Hematopoietic multipotent progenitor cell treated with erythropoietin and hydrocortisone succinate and interleukin-3 and kit ligand, for 4 days (in vitro differentiated cells): ENCODE results near the gene GGN.
"Not testable (repeated sequence)": the region's sequence is repeated elsewhere in the genome, so short reads cannot be mapped to it uniquely, and the experiment has no call there.

Experiments
- DNase-seq: peaks from one replicate; pipeline ENCODE4 v3.0.0-alpha.2; 2015

GGN gene

GRCh38 chr19:38360839-38361631 is 26.8 kb downstream of the GGN start:
- DNase-seq: no peak

DNA sequence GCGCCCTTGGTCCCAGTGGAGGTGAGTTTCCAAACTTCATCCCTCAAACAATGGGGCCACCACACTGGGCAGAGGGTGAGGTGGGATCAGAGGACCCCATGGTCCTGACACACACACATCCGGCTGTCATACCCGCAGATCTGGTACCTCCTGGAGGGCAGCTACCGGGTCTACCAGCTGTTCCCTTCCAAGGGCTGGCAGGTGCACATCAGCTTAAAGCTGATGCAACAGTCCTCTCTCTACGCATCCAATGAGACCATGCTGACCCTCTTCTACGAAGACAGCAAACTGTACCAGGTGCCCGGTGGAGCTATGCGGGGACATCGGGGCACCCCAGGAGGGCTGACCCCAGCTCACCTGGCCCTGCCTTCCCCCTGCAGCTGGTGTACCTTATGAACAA is 27.5 kb downstream of the GGN start:
- no peak for DNase-seq

- DNase-seq: no peak
These were observed 28.4 kb downstream of the GGN start for GRCh38 chr19:38359242-38360021.

DNA sequence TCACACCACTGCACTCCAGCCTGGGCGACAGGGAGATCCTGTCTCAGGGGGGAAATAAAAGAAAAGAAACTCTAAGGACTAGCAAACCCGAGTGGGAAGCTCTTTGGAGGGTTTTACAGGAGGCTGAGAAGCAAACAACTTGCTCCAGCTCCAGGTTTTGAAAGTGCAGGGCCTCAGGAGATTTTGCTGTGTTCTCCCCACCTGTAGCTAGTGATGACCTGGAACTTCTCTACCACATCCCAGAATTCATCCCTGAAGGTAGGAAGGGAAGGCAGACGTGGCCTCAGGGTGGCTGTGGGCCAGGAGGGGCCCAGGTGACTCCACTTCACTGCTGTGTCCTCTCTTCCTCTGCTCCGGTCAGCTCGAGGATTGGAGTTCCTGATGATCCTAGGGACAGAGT is 29.8 kb downstream of the GGN start:
- DNase-seq: no peak

- DNase-seq: no peak
These were observed 31.8 kb downstream of the GGN start for GRCh38 chr19:38355728-38356725.

GRCh38 chr19:38352611-38353010 is 35.2 kb downstream of the GGN start:
- DNase-seq: no peak

DNA sequence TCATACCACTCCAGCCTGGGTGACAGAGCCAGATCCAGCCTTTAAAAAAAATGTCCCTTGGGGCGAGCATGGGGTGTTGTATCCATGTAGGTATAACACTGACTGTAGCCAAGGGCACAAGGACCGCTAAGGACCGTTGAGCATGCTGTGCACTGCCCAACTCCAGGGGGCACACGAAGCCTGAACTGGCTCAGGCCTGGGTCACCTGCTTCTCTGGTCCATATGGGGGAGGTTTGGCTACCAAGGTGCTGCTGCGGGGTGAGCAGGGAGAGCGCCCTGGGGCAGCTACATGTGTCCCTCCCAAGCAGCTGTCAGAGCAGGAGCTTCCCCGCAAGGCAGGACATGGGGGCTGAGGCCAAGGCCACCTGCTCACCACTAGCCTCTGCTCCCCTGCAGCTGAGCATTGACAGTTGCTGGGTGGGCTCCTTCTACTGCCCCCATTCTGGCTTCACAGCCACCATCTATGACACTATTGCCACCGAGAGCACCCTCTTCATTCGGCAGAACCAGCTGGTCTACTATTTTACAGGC is 35.9 kb downstream of the GGN start:
- DNase-seq: no peak

DNA sequence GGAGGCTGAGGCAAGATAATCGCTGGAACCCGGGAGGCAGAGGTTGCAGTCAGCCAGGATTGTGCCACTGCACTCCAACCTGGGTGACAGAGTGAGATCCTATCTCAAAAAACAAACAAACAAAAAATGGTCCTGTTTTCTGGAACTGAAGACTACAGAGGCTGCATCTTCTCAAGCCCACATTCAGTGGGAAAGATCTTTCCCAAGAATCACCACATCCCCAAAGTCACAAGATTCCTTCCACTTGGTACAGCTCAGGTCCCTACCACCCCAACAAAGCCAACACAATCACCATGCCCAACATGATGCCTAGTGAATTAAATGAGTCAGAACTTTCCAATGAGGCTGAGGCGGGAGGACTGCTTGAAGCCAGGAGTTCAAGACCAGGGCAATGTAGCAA is 37.0 kb downstream of the GGN start:
- DNase-seq: no peak

- DNase-seq: no peak
These were observed 41.0 kb downstream of the GGN start for GRCh38 chr19:38346837-38347236.

GRCh38 chr19:38340927-38341326 is 46.9 kb downstream of the GGN start:
- DNase-seq: no peak

- DNase-seq: not testable (repeated sequence)
These were observed 48.8 kb downstream of the GGN start for GRCh38 chr19:38339011-38339410.

- no peak for DNase-seq
These were observed 50.5 kb downstream of the GGN start for GRCh38 chr19:38337360-38337653.

GRCh38 chr19:38336638-38337359 is 51.0 kb downstream of the GGN start:
- DNase-seq: peak; percentile 99

DNA sequence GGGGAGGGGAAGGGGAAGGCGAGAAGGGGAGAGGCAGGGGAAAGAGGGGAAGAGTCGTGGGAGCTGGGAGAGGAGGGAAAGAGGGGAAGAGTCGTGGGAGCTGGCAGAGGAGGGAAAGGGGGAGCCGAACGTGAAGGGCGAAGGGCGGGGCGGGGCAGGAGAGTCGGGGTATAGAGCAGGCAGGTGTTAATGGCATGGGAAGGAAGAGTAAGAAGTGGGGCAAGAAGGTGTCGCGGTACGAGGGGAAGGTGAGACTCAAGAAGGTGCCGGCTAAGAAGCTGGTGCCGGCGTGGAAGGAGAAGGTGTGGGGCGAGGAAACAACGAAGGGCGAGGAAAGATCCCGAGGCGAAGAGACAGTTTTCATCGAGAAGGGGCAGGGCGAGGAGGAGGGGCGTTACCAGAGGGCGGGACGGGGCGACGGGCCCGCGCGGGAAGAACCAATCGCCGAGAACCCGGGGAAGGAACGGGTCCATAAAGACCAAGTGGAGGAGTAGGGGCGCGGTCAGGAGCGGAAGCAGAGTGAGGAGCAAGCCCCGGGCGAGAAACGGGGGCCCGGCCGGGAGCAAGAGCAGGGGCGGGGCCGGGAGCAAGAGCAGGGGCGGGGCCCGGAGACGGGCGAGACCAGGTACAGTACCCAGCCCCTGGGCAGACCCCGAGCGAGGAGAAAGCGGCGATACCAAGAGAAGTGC is 51.7 kb downstream of the GGN start:
- DNase-seq: peak; percentile 99
